ENCODE results near the gene MON1B.

Gene MON1B

GRCh38 chr16:77158293-77158692 is 32.7 kb upstream of the MON1B start:
- TF ChIP-seq SIN3A (IDR thresholded peaks at IDR 0.05; ENCODE audit: borderline replicate concordance, insufficient read depth, low read length) (no peak), FOXP2 (optimal IDR thresholded peaks at IDR 0.05; ENCODE audit: borderline replicate concordance, extremely low read depth, extremely low read length, insufficient read depth) (no peak)
- TF ChIP-seq, protein P1, sequence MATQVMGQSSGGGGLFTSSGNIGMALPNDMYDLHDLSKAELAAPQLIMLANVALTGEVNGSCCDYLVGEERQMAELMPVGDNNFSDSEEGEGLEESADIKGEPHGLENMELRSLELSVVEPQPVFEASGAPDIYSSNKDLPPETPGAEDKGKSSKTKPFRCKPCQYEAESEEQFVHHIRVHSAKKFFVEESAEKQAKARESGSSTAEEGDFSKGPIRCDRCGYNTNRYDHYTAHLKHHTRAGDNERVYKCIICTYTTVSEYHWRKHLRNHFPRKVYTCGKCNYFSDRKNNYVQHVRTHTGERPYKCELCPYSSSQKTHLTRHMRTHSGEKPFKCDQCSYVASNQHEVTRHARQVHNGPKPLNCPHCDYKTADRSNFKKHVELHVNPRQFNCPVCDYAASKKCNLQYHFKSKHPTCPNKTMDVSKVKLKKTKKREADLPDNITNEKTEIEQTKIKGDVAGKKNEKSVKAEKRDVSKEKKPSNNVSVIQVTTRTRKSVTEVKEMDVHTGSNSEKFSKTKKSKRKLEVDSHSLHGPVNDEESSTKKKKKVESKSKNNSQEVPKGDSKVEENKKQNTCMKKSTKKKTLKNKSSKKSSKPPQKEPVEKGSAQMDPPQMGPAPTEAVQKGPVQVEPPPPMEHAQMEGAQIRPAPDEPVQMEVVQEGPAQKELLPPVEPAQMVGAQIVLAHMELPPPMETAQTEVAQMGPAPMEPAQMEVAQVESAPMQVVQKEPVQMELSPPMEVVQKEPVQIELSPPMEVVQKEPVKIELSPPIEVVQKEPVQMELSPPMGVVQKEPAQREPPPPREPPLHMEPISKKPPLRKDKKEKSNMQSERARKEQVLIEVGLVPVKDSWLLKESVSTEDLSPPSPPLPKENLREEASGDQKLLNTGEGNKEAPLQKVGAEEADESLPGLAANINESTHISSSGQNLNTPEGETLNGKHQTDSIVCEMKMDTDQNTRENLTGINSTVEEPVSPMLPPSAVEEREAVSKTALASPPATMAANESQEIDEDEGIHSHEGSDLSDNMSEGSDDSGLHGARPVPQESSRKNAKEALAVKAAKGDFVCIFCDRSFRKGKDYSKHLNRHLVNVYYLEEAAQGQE (IDR thresholded peaks at IDR 0.05; ENCODE audit: insufficient read depth in 1 of 2, low read depth in 2 of 2, low read length in 2 of 2) = no peak

DNA sequence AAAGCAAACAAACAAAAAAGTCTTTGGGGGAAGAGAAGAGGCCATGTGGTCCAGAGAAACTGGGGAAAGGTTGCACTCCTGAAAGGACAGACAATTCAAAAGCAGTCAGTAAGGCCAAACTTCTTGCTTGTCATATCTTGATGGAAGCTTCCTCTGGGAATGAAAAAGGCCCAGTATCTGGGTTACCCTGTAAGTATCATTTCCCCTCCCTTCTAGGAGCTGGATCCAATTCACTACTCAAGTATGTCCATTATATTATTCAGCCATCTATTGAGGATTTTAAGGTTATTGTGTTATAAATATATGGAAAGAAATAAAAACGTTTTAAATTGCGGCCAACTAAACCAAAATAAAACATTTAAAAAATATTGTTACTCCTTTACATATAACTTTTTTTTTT is 26.0 kb upstream of the MON1B start:
- TF ChIP-seq, protein P1 (IDR thresholded peaks at IDR 0.05; ENCODE audit: insufficient read depth in 1 of 2, low read depth in 2 of 2, low read length in 2 of 2) = no peak
- TF ChIP-seq FOXP2 (optimal IDR thresholded peaks at IDR 0.05; ENCODE audit: borderline replicate concordance, extremely low read depth, extremely low read length, insufficient read depth) (no peak), SIN3A (IDR thresholded peaks at IDR 0.05; ENCODE audit: borderline replicate concordance, insufficient read depth, low read length) (no peak), TAF1 (IDR thresholded peaks at IDR 0.05; ENCODE audit: borderline replicate concordance, insufficient read depth, low read length) (no peak), POLR2AphosphoS5 (IDR thresholded peaks at IDR 0.05; ENCODE audit: low read depth, low read length) (no peak)

GRCh38 chr16:77166726-77167125 is 24.3 kb upstream of the MON1B start:
- TF ChIP-seq, protein P1 (IDR thresholded peaks at IDR 0.05; ENCODE audit: insufficient read depth in 1 of 2, low read depth in 2 of 2, low read length in 2 of 2) = no peak
- TF ChIP-seq TAF1 (IDR thresholded peaks at IDR 0.05; ENCODE audit: borderline replicate concordance, insufficient read depth, low read length) (no peak), SIN3A (IDR thresholded peaks at IDR 0.05; ENCODE audit: borderline replicate concordance, insufficient read depth, low read length) (no peak), POLR2AphosphoS5 (IDR thresholded peaks at IDR 0.05; ENCODE audit: low read depth, low read length) (no peak), FOXP2 (optimal IDR thresholded peaks at IDR 0.05; ENCODE audit: borderline replicate concordance, extremely low read depth, extremely low read length, insufficient read depth) (no peak)

DNA sequence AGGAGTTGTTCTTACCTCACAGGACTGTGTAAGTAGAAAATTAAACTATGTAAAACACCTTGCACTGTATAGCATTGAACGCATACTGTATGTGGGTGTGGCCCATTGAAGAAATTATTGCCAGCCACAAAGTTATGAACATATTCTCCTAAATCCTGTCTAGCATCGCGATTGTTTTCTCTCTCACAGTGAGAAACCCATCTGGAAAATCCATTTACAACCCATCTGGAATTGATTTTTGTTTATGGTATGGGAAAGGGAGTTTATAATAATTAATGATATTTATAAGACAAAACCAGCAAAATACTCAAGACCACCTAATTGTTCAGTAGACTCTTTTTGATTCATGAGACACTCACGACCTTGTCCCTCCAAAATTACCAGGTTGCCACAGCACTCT is 22.1 kb upstream of the MON1B start:
- TF ChIP-seq POLR2AphosphoS5 (IDR thresholded peaks at IDR 0.05; ENCODE audit: low read depth, low read length) (no peak), FOXP2 (optimal IDR thresholded peaks at IDR 0.05; ENCODE audit: borderline replicate concordance, extremely low read depth, extremely low read length, insufficient read depth) (no peak), TAF1 (IDR thresholded peaks at IDR 0.05; ENCODE audit: borderline replicate concordance, insufficient read depth, low read length) (no peak), SIN3A (IDR thresholded peaks at IDR 0.05; ENCODE audit: borderline replicate concordance, insufficient read depth, low read length) (no peak)
- TF ChIP-seq, protein P1 (IDR thresholded peaks at IDR 0.05; ENCODE audit: insufficient read depth in 1 of 2, low read depth in 2 of 2, low read length in 2 of 2) = no peak

GRCh38 chr16:77169650-77170236 is 21.2 kb upstream of the MON1B start:
- TF ChIP-seq, protein P1 (IDR thresholded peaks at IDR 0.05; ENCODE audit: insufficient read depth in 1 of 2, low read depth in 2 of 2, low read length in 2 of 2) = no peak
- TF ChIP-seq POLR2AphosphoS5 (IDR thresholded peaks at IDR 0.05; ENCODE audit: low read depth, low read length) (no peak), SIN3A (IDR thresholded peaks at IDR 0.05; ENCODE audit: borderline replicate concordance, insufficient read depth, low read length) (no peak), FOXP2 (optimal IDR thresholded peaks at IDR 0.05; ENCODE audit: borderline replicate concordance, extremely low read depth, extremely low read length, insufficient read depth) (no peak), TAF1 (IDR thresholded peaks at IDR 0.05; ENCODE audit: borderline replicate concordance, insufficient read depth, low read length) (no peak)
